ENCODE data around the gene MPP7. TPM values are rescaled to one million over a fixed set of nuclear protein-coding genes. Genes with fewer than 3 reads are reported as not detected.
A peak's percentile ranks its signal among the peaks of the same experiment; 100 is the strongest.
"Not testable (repeated sequence)": the region's sequence is repeated elsewhere in the genome, so short reads cannot be mapped to it uniquely, and the experiment has no call there.

Gene MPP7
- total RNA-seq, 1 donor from 2014 or later = 21.7 TPM

- no peak for DNase-seq (ENCODE audit: low spot score)
- TF ChIP-seq CTCF (IDR thresholded peaks at IDR 0.05) = no peak
- peak overlapping the region; percentile 80 for H3K27ac Mint-ChIP-seq (ENCODE audit: unreplicated experiment)
- H3K36me3 Mint-ChIP-seq (ENCODE audit: low read depth) = no peaks in the 10 kb centered on the region
- no peaks in the 10 kb centered on the region for H3K27me3 Mint-ChIP-seq (ENCODE audit: low read depth)
- no peaks in the 10 kb centered on the region for H3K9me3 Mint-ChIP-seq (ENCODE audit: low read depth)
- H3K4me3 Mint-ChIP-seq (ENCODE audit: unreplicated experiment) = peak overlapping the region; percentile 17
- H3K4me1 Mint-ChIP-seq (ENCODE audit: low read depth) = peaks cover 36% of the 10 kb centered on the region
These were observed 23.9 kb upstream of the MPP7 start for GRCh38 chr10:28326516-28327490.

GRCh38 chr10:28320799-28321198 is 17.9 kb upstream of the MPP7 start:
- Mint-ChIP-seq H3K27me3 (ENCODE audit: low read depth) (no peaks in the 10 kb centered on the region), H3K36me3 (ENCODE audit: low read depth) (no peaks in the 10 kb centered on the region), H3K4me3 (ENCODE audit: unreplicated experiment) (no peak overlapping the region), H3K9me3 (ENCODE audit: low read depth) (no peaks in the 10 kb centered on the region), H3K27ac (ENCODE audit: unreplicated experiment) (no peak overlapping the region), H3K4me1 (ENCODE audit: low read depth) (peaks cover 6% of the 10 kb centered on the region)
- no peak for TF ChIP-seq CTCF (IDR thresholded peaks at IDR 0.05)
- no peak for DNase-seq (ENCODE audit: low spot score)

- H3K27ac Mint-ChIP-seq (ENCODE audit: unreplicated experiment) = no peak overlapping the region
- H3K4me3 Mint-ChIP-seq (ENCODE audit: unreplicated experiment) = no peak overlapping the region
- peaks cover 6% of the 10 kb centered on the region for H3K4me1 Mint-ChIP-seq (ENCODE audit: low read depth)
- H3K27me3 Mint-ChIP-seq (ENCODE audit: low read depth) = no peaks in the 10 kb centered on the region
- DNase-seq (ENCODE audit: low spot score) = no peak
- H3K9me3 Mint-ChIP-seq (ENCODE audit: low read depth) = no peaks in the 10 kb centered on the region
- no peaks in the 10 kb centered on the region for H3K36me3 Mint-ChIP-seq (ENCODE audit: low read depth)
- TF ChIP-seq CTCF (IDR thresholded peaks at IDR 0.05) = no peak
These were observed 17.2 kb upstream of the MPP7 start for GRCh38 chr10:28320090-28320489.

- H3K36me3 Mint-ChIP-seq (ENCODE audit: low read depth); H3K4me3 Mint-ChIP-seq (ENCODE audit: unreplicated experiment); H3K9me3 Mint-ChIP-seq (ENCODE audit: low read depth); H3K27ac Mint-ChIP-seq (ENCODE audit: unreplicated experiment); DNase-seq (ENCODE audit: low spot score); H3K27me3 Mint-ChIP-seq (ENCODE audit: low read depth); H3K4me1 Mint-ChIP-seq (ENCODE audit: low read depth): not testable (repeated sequence)
These were observed 16.2 kb upstream of the MPP7 start for GRCh38 chr10:28319061-28319460.

- DNase-seq (ENCODE audit: low spot score) = no peak
- Mint-ChIP-seq H3K27me3 (ENCODE audit: low read depth) (no peaks in the 10 kb centered on the region), H3K36me3 (ENCODE audit: low read depth) (no peaks in the 10 kb centered on the region), H3K4me3 (ENCODE audit: unreplicated experiment) (no peak overlapping the region), H3K27ac (ENCODE audit: unreplicated experiment) (no peak overlapping the region), H3K4me1 (ENCODE audit: low read depth) (peaks cover 6% of the 10 kb centered on the region), H3K9me3 (ENCODE audit: low read depth) (no peaks in the 10 kb centered on the region)
- no peak for TF ChIP-seq CTCF (IDR thresholded peaks at IDR 0.05)
These were observed 15.8 kb upstream of the MPP7 start for GRCh38 chr10:28318626-28319025.
